Colonic mucosa (tissue), 4 donors: Measurements from ENCODE around the gene SEMA3B. TPM values are rescaled to one million over a fixed set of nuclear protein-coding genes. Genes with fewer than 3 reads are reported as not detected.

Source experiments
- DNase-seq: peaks from one replicate; pipeline ENCODE4 v3.0.0-alpha.2; 2020
- H3K27ac ChIP-seq: fragments of 200-600 bp; one replicate; pipeline ENCODE4 v1.8.0; 2021
- H3K27me3 ChIP-seq: fragments of 200-600 bp; one replicate; pipeline ENCODE4 v1.8.0; 2021
- H3K36me3 ChIP-seq: fragments of 200-600 bp; one replicate; pipeline ENCODE4 v1.8.0; 2021
- H3K4me1 ChIP-seq: fragments of 200-600 bp; one replicate; pipeline ENCODE4 v1.8.0; 2021; ENCODE audit warnings: mild to moderate bottlenecking
- H3K4me3 ChIP-seq: fragments of 200-600 bp; one replicate; pipeline ENCODE4 v1.8.0; 2021
- H3K9ac ChIP-seq, 2 donors: one replicate each; pipeline ENCODE4 v1.7.0; 2013; ENCODE audit warnings: control low read depth in 2 of 2, low read depth in 2 of 2, low read length in 2 of 2
- H3K9me3 ChIP-seq: fragments of 200-600 bp; one replicate; pipeline ENCODE4 v1.8.0; 2021
- intact Hi-C: fragments of 100-400 bp; cut with DNase I; formaldehyde crosslinking; loops from one replicate; pipeline ENCODE4 v1.14.1; 2022
- total RNA-seq, 2 donors: library from RNA; stranded (reverse); fragmentation: NEBNext Ultra II Directional in 1 of 2; extraction: Animal tissue kit (Norgen Biotek cat#: 25700) in 1 of 2; gene quantifications; one replicate each; pipeline ENCODE4 v1.2.1, GENCODE V29; 2021
- TF ChIP-seq, protein P1 (sequence below): fragments of 200-600 bp; IDR thresholded peaks from one replicate; pipeline ENCODE4 v1.8.0; 2022; ENCODE audit warnings: antibody characterized with exemption, mild to moderate bottlenecking
- donor health status: healthy.
- donor health status: DM: no; HTN: no; CAD: no.
- donor health status: DM: no; HTN: no; CAD: no.

SEMA3B gene
- total RNA-seq, 2 donors from 2014 or later = 51.6 to 57.0 TPM

DNA sequence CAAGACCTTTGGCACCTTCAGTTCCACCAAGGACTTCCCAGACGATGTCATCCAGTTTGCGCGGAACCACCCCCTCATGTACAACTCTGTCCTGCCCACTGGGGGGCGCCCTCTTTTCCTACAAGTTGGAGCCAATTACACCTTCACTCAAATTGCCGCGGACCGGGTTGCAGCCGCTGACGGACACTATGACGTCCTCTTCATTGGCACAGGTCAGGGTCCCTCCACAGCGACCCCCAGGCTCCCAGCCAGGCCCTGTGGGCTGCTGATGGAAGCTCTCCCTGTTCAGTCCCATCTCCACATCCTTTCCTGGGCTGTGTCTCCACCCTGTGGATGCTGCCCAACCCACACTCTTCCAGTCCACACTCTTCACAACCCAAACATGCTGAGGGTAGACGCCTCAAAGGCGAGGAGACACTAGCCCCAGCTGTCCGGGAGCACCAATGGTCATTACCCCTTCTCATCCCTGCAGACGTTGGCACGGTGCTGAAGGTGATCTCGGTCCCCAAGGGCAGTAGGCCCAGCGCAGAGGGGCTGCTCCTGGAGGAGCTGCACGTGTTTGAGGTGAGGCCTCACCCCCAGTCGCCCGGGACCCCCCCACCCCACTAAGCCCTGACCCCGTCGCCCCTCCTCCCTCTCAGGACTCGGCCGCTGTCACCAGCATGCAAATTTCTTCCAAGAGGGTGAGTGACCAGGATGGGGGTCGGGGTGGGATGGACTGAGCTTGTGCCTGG is 5.6 kb downstream of the SEMA3B start:
- Histone ChIP-seq H3K36me3 (no peaks in the 10 kb centered on the region), H3K4me3 (no peak overlapping the region), H3K9ac (peak overlapping the region; percentile 30 to 34), H3K9me3 (no peaks in the 10 kb centered on the region), H3K4me1 (peaks cover 16% of the 10 kb centered on the region), H3K27me3 (peaks cover 9% of the 10 kb centered on the region), H3K27ac (no peak overlapping the region)
- intact Hi-C loops = loop anchor here (2.0 to 10.0 kb wide), 3 partner anchors 48 to 82 kb away; partner anchors contain the start of genes GNAT1, HYAL2 and TUSC2
- TF ChIP-seq, protein P1, sequence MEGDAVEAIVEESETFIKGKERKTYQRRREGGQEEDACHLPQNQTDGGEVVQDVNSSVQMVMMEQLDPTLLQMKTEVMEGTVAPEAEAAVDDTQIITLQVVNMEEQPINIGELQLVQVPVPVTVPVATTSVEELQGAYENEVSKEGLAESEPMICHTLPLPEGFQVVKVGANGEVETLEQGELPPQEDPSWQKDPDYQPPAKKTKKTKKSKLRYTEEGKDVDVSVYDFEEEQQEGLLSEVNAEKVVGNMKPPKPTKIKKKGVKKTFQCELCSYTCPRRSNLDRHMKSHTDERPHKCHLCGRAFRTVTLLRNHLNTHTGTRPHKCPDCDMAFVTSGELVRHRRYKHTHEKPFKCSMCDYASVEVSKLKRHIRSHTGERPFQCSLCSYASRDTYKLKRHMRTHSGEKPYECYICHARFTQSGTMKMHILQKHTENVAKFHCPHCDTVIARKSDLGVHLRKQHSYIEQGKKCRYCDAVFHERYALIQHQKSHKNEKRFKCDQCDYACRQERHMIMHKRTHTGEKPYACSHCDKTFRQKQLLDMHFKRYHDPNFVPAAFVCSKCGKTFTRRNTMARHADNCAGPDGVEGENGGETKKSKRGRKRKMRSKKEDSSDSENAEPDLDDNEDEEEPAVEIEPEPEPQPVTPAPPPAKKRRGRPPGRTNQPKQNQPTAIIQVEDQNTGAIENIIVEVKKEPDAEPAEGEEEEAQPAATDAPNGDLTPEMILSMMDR = peak; percentile 73
- peak; percentile 79 for DNase-seq

DNA sequence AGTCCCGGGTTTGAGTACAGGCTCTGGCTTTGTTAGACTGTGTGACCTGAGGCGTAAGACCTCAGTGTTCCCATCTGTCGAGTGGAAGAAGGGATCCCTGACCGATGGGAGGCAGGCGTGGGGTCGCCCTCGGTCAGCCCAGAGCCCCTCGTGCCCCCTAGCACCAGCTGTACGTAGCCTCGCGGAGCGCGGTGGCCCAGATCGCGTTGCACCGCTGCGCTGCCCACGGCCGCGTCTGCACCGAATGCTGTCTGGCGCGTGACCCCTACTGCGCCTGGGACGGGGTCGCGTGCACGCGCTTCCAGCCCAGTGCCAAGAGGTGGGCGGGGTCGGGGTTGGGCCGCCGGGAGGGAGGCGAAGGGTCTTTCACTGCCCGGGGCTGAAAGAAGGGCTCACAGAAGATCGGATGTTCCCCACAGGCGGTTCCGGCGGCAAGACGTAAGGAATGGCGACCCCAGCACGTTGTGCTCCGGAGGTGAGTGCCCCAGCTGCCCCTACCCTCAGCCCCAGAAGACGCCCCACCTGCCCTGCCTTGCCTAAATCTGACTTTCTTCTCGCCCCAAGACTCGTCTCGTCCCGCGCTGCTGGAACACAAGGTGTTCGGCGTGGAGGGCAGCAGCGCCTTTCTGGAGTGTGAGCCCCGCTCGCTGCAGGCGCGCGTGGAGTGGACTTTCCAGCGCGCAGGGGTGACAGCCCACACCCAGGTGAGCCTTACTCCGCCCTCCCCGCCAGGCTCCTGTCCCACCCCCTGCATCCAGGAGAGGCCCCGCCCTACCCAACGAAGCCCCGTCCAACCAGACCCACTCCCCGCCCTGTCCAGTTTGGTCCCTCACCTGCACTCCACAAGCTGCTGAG is 6.4 kb downstream of the SEMA3B start:
- no peak overlapping the region for H3K9ac ChIP-seq
- no peak for DNase-seq
- no peaks in the 10 kb centered on the region for H3K36me3 ChIP-seq
- H3K27ac ChIP-seq = no peak overlapping the region
- peaks cover 16% of the 10 kb centered on the region for H3K4me1 ChIP-seq
- intact Hi-C loops = loop anchor here (2.0 to 10.0 kb wide), 2 partner anchors 49 kb away; partner anchors contain the start of genes HYAL2 and TUSC2
- TF ChIP-seq, protein P1 = no peak
- H3K9me3 ChIP-seq = no peaks in the 10 kb centered on the region
- H3K27me3 ChIP-seq = peaks cover 9% of the 10 kb centered on the region
- no peak overlapping the region for H3K4me3 ChIP-seq

DNA sequence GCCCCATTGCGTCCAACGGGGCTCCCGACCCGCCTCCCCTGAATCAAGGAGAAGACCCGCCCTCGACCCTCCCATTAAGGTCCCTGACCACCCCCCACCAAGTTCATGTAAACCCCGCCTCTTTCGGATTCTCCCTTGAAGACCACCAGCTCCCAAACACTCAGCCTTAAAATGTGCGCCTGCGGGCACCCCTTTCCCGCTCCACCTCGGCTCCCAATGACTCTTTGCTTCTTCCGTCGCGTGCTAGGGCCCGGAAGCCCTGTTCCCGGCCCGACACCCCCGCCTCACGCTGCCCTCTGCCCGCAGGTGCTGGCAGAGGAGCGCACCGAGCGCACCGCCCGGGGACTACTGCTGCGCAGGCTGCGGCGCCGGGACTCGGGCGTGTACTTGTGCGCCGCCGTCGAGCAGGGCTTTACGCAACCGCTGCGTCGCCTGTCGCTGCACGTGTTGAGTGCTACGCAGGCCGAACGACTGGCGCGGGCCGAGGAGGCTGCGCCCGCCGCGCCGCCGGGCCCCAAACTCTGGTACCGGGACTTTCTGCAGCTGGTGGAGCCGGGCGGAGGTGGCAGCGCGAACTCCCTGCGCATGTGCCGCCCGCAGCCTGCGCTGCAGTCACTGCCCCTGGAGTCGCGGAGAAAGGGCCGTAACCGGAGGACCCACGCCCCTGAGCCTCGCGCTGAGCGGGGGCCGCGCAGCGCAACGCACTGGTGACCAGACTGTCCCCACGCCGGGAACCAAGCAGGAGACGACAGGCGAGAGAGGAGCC is 7.2 kb downstream of the SEMA3B start:
- Histone ChIP-seq H3K4me3 (no peak overlapping the region), H3K9me3 (no peaks in the 10 kb centered on the region), H3K9ac (no peak overlapping the region), H3K27ac (no peak overlapping the region), H3K4me1 (peaks cover 16% of the 10 kb centered on the region), H3K27me3 (peaks cover 9% of the 10 kb centered on the region), H3K36me3 (no peaks in the 10 kb centered on the region)
- DNase-seq = no peak
- TF ChIP-seq, protein P1 = no peak
- intact Hi-C loops = loop anchor here (2.0 to 10.0 kb wide), 2 partner anchors 49 kb away; partner anchors contain the start of genes HYAL2 and TUSC2

DNA sequence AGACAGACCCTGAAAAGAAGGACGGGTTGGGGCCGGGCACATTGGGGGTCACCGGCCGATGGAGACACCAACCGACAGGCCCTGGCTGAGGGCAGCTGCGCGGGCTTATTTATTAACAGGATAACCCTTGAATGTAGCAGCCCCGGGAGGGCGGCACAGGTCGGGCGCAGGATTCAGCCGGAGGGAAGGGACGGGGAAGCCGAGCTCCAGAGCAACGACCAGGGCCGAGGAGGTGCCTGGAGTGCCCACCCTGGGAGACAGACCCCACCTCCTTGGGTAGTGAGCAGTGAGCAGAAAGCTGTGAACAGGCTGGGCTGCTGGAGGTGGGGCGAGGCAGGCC is 7.8 kb downstream of the SEMA3B start:
- no peaks in the 10 kb centered on the region for H3K36me3 ChIP-seq

More for the DNA sequence above, 7.8 kb downstream of the SEMA3B start:
- H3K27me3 ChIP-seq = peaks cover 9% of the 10 kb centered on the region
- H3K9me3 ChIP-seq = no peaks in the 10 kb centered on the region
- no peak overlapping the region for H3K27ac ChIP-seq
- intact Hi-C loops = loop anchor here (10.0 kb wide), 1 partner anchor 48 kb away; the partner anchor contains the start of genes HYAL2 and TUSC2
- peaks cover 16% of the 10 kb centered on the region for H3K4me1 ChIP-seq
- TF ChIP-seq, protein P1 = no peak
- no peak overlapping the region for H3K4me3 ChIP-seq
- no peak overlapping the region for H3K9ac ChIP-seq
- no peak for DNase-seq
